ENCODE measurements around the gene ESRRG.

ESRRG gene

DNA sequence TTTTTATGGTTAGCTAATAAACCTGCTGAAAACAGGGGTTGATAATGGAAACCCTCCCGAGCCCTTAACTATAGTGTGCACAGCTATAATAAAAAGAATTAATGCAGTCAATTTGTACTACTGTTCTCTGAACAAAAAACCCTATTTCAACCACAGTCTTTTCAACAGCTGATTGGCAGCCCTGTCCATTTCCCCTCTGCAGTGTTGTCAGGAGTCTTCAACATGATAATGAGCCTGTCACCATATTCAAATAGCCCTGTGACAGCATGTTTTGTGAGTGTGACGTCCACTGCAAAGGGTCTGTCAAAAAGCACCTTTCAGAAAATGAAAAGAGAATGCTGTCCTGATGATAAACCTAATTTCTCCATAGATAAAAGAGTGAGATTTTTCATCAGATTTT is 92.7 kb downstream of the ESRRG start:
- DNase-seq (ENCODE audit: low read depth in 2 of 2) = no peak

DNA sequence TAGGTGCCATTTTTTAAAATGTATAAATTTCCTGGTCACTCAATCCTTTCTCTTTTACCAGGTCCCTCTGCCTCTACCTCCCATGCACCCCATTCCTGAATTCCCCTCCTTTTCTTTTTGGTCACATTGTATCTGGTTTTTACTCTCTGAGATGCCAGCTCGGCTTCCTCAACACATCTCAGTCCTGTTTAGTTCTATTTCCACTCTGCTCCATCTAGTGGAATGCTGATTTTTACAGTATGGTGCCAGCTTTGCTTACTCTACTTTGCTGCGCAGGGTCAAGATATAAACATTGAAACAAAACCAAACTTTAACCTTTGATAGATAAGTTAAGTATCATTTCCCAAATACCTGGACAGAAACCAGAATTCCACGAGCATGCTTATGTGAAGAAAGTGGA is 96.0 kb downstream of the ESRRG start:
- no peak for DNase-seq (ENCODE audit: low read depth in 2 of 2)

DNA sequence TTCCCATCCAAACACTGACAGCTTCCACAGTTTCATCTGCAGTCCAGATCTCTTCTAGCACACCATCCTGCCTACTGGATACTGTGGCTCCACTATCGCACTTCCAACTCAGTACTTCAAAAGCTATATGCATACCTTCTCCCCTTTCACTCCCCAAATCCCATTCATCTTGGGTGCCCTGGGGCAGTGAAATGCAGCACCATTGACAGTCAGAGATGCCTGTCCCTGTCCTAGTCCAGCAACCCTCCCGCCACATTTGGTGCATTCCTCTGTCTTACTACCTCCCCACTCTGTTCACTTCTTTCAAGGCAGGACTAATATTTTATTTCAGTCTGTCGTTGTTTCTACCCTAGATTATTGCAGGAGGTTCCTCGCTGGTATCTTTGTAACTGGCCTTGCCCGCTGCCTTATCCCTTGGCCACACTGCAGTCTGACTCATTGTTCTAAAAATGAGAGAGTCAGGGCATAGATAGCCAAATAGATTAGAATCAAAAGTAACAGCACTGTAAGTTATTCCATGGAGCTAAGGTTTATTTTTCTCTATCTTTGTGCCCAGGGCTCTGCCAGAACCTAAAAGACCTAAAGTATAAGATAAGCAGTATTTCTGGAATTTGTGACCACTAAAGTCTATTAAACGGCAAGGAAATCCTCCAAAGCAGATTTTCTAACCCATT is 96.7 kb downstream of the ESRRG start:
- no peak for DNase-seq (ENCODE audit: low read depth in 2 of 2)

DNA sequence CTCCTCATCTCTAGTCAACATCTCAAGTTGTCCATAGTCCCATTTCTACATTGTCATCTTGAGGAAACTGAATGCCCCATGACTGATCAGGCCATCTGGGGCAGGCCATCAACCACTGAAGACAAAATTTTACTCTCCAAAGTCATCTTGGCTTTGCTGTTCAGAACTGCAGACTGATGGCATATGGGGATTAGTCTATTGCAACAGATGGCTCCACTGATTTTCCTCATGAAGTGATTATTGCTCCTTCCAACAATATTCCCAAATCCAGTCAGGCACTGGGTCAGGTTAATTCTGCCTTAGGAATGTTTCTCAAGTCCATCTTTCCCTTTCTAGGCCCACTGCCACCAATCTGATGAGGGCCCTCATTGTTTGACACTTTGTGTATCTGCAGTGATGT is 101.7 kb downstream of the ESRRG start:
- DNase-seq (ENCODE audit: low read depth in 2 of 2) = no peak

DNA sequence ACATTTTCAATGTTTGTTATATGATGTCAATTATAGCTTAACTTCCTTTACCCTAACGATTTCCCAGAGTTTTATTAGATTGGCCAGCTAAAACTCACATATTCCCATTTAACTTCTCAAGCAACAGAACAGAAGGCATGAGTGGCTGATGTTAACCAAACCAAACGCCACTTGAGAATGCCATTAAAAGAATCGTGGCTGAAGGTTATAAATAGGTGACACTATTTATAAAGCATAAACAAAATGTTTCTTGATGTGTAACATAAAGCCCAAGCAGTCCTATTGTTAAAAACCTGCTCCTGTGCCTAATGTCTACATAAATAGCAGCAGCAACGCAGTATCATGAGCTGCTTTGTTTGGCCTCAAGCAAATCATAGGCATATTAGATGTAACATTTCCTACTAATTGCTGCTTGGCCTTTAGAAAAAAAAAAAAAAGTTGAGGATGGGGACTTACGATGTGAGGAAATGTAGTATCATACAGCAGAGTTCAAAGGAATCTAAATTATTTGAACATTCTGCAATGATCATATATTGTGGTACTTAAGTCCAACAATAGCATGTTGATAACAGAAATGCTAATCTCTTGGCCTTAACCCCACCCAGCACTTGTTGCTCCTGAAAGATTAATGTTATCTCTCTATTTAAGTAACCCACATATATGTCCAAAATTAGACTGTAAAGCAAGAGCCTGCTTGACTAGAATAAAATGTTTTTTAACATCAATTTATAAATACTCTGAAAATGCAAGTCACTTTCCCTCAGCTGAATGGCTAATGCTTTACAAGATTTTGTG is 106.0 kb downstream of the ESRRG start:
- no peak for DNase-seq (ENCODE audit: low read depth in 2 of 2)

DNA sequence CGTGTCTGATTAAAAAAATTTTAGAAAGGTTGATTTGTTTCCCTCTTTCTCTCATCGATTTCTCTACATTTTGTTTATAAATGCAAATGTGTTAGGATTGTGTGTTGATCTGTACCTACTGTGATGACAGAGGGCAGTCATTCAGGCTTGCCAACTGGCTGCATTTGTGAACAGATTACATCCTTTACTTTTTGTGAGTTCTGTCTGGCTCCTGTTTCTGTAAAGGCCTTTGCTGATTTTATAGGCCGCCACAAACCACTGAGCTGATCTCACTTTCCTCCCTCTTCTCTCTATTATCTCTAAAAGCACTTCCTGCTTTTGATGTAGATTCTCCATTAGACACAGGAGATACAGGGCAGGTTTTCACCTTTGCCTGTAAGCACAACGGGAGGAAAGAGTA is 106.8 kb downstream of the ESRRG start:
- DNase-seq (ENCODE audit: low read depth in 2 of 2) = no peak

DNA sequence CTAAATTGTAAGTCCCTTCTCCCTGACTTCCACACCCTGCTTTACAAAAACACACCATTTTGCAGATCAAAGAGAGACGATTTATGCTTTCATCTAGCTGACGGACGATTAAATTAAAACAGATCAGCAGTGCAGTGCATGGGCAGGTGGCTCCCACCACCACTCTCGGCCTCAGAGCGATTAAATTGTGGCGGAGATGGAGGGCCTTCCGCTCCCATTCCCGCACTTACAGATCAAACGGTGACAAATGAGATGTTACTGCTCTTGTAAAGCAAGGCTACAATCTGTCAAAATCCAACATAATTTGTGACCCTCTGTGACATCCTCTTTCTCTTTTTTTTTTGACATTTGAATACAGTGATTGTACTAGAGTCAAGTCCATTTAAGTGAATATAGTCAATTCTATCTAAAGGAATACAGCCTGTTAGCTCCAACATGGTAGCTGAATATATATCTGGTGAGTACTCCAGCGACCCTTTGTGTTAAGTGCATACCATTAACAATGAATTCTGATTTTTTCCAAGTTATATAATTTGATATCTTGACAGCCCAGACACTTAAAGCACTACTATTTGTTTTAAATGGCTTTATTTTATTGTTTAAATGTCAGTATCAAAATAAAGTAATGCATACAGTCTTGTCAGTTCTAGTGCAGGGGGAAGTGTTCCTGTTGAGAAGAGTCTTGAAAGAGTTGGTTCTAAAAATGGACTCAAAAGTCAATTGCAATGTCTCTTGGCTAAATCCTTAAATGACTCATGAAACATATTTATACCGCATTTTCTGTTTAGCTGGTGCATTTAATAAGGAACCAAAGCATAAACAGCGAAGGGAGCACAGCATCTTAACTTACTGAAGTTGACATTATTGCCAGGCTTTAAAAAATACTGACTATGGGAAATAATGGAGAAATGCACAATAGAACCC is 109.0 kb downstream of the ESRRG start:
- no peak for DNase-seq (ENCODE audit: low read depth in 2 of 2)

DNA sequence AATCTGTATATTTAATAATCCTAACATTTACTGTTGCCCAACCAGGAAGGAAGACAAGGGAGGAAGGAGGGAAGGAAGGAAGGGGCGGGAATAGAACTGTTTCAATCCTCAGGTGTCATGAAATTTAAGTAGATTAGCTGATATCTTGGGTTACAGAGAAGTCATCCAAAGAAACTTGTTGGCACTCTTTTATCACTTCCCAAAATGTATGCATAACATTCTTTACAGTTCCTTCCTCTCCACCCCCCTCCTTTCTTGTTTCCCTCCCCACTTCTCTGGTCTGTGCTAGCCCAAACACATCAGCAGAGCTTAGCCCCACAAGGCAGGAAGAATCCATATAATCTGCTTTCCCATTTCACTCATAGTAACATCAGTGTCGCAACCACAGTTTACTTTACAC is 110.9 kb downstream of the ESRRG start:
- DNase-seq (ENCODE audit: low read depth in 2 of 2) = no peak

DNA sequence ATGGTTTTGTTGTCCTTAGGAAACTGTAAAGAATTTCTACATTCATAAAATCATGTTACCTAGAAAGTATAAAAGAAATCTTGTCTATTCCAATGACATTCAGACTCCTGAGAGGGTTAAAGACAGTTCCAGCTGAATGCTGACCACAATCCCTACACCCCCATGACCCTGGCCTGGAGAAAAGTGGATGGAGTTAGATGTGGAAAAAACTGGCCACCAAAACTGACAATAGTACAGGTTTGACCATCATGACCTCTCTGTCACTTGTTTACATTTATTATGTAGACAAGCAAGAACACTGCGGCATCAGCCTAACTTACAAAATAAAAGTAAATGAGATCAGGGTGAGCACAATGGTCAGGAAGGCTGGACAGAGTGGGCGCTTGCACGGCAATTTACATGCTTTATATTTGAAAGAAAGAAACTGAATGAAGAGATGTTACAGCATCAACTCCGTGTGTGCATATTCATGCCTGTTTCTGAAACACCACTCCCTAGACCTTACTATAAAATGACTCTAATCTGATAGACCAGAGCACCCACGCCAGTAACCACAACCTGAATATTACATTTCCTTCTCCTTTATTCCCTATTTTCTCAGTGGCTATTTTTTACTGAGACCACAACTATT is 116.0 kb downstream of the ESRRG start:
- DNase-seq (ENCODE audit: low read depth in 2 of 2) = no peak

DNA sequence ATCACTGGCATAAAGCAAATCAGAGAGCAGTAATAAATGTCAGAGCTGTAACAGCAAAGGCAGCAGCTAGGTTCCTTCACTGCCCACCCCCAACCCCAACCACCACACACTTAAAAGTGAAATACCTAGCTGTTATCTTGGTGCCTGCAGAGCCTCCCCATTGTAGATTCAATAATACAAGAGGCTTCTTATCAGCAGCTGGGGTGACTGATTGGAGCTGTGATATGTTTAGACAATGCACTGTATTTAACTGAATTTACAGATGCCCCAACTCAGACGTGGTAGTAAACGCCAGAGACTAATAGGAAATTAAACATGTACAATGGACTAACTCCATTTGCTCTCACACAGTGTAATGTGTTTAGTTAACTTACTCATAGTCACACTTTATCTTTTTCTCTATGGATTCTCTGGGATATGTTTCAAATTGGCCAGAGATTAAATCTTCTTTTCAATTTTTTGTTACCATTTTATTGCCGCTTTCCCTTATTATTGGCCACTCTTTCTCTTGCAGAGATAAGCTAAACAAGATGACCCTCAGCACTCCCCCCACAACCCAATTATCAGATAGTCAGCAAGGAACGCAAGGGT is 117.1 kb downstream of the ESRRG start:
- DNase-seq (ENCODE audit: low read depth in 2 of 2) = no peak

DNA sequence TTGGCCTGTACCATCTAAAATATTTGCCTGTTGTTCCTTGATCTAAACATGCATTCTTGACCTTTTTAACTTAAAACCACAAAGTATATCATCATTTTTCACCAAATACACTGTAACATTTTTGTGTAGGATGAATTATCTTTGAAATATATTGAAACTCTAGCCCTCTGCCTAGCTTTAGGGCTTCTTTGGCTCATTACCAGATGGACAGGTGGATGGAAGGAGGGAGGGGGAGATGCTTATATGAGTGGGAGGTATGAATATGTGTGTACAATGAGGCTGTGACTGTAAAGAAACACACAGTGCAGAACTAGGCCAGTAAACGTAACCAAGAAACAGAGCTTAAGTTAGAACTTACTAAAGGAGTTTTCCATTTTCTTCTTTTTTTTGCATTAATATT is 118.5 kb downstream of the ESRRG start:
- no peak for DNase-seq (ENCODE audit: low read depth in 2 of 2)

DNA sequence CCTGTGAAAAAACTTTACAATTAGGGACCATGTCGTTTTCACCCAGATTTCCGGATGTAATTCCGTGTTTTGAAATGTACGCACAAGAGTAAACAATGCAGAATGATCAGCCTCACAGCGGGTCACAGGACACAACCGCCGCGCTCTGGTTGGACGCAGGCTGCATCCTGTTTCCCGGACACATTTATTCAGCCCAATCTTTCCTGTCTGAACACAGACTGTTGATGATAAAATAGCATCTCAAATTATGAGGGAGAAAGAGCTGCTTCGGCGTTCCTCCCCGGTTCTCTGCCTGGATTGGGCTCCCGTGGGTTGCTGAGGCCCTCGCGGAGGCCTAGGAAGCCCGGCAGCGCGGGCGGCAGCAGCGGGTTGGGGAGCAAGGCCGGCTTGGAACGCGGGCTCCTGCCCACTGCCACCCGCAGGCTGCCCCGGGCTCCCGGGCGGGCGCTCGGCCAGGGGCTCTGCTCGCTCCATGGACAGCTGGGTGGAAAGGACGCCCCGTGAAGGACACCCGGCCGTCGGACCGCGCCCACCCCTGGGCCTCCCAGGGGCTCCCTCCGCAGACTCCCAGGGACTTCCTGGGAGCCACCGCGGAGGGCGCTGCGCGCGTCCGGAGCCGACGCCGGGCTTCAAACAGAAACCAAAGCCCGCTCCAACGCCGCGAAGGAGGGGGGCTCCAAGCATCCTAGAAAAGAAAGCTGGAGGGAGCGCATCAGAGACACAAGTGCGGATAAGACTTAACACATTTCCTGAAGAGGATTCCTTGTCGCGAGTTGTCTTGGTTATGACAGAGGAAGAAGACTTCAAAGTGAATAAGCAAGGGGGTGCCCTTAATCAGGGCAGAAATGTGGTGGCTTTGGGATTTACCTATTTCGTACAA is 122.3 kb downstream of the ESRRG start:
- no peak for DNase-seq (ENCODE audit: low read depth in 2 of 2)

DNA sequence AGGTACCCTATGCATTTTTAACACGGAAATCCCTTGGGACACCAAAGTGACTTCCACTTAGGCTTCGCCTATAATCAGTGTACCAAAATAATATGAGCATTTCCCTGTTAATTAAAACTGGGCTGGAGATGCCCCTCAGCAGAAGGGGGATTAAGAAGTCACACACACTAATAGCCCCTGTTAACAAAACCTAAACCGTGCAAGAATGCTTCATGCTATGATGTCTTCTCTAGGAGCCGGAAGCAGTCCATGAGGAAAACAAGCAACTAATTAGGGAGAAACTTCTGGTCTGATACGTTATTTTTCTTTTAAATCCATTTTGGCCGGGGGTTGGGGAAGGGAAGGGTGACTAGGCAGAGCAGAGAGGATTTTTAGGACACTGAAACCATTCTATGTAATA is 123.4 kb downstream of the ESRRG start:
- no peak for DNase-seq (ENCODE audit: low read depth in 2 of 2)

DNA sequence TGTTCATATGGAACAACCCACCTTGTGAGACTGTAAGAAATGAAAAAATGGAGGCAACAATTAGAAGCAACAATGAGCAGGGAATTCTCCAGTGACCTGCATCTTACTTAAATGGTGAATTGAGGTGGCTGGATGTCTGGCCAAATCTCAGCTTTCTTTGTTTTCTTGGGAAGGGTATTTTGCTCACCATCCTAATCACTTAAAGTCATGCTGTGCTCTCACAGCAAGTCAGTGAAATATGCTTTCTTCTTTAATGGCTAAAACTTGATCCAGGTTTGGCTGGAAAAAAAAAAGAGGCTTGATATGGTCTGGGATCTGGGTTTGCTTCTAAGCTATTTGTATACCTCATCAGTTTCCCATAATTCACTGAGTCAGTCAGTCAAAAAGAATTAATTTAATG is 124.8 kb downstream of the ESRRG start:
- DNase-seq (ENCODE audit: low read depth in 2 of 2) = no peak

DNA sequence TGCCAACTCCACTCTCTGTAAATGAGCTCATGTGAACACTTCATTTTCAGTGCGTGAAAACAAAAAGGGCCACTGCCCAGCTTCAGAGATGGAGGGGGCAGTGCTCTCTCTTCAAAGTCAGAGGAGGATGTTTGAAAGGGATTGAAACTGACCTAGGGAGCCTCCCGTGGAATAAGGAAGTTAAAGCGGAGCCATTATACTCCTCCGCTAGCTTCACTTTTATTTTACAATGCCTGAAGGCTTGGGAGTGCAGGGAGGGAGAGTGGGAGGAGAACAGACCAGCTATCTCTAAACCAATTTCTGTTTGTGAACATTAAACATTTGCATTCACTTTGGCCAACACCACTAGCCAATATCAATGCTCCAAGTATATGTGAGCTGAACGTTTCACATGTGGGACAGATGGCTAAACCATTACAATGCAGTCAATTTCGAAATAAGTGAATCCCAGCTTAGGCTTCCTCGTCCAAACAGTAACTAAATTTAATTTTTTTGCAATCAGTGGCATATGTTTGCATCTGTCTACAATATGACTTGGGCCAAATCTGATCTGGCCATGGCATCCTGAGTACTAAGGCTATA is 126.9 kb downstream of the ESRRG start:
- DNase-seq (ENCODE audit: low read depth in 2 of 2) = no peak

DNA sequence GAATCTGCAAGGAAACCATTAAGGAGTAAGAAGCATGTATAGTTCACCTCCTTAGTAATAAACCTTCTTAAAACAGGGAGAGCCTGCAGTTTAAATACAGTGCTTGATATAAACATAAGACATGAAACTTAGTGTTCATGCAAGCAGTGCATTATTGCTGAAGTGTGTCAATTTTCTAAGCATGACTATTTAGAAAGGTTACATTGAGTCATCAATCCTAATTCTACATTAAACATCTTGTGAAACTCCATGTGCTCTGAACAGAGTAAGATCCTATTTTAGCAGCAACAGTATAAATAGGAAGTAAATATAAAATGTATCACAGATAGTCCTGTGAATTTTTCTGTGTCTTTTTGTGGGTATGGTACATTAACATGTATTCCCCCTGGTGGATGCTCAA is 135.5 kb downstream of the ESRRG start:
- no peak for DNase-seq (ENCODE audit: low read depth in 2 of 2)

DNA sequence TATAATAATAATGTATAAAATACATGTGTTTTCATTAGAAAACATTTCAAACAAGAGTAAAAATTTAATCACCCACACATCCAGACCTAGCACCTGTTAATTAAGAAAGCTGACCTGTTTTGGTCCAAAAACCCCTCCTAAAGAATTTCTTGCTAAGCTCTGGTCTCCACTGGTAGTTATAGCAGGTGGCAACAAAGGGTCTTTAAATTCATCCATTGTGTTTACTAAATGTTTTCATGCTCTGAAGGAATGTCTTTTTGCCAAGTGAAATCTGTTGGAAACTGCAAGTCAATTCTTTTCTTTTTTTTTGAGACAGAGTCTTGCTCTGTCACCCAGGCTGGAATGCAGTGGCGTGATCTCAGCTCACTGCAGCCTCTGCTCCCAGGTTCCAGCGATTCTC is 141.1 kb downstream of the ESRRG start:
- DNase-seq (ENCODE audit: low read depth in 2 of 2) = no peak

DNA sequence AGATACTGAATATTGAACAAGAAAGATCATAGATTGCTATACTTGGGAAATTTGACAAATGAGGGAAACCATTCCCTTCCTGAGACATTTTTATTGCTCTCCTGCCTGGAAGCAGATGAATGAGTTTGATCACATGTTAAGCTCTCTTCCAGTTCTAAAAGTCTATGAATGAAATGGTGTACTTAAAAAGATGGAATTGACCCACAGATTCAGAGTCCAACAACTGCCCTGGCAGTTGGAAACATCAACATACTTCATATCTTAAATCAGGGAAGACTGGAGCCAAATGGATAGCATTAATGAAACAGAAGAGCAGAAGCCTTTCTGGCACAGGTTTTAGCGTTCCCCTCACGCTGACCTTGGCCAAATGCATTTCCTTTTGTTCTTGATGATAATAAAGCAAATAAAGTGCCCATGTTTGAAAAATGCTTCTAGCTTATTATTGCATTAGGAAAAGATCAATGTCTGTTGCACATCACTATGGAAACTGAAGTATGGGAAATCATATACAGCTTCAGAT is 142.6 kb downstream of the ESRRG start:
- no peak for DNase-seq (ENCODE audit: low read depth in 2 of 2)

DNA sequence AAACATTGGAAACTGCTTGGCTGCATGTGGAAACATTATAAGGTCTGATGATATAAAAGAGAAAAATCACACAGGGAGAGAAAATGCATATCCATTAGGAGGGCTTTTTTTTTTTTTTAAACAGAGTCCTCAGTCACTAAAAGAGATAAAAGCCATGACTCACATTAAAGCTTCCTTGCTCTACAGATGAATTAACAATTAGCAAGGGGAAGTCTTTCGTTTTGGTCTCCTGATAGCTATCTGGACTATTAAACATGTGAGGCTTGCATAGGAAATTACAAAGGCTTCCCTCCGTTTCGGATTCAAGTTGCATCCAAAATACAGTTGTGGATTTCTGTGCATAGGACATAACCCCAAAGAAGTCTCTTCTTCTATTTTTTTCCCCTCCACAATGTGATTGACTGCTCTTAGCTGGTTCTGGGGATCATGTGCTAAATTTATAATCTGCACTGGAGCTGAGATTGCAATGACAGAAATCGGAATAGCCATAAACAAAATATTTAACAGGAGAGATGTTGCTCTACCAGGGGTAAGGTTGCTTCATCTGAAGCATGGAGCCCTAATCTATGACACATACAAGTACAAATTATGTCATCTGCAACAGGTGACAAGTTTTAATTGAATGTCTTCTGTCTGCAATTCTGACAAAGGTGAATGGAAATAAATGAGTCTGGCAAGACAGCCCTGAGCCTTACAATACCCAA is 146.8 kb downstream of the ESRRG start:
- no peak for DNase-seq (ENCODE audit: low read depth in 2 of 2)

All from stimulated activated CD4-positive, alpha-beta T cell treated with anti-CD3 and anti-CD28 coated beads, Interleukin-1b, Interleukin-23, amount 100 ng/mL, for 1 hour (primary cell).